ENCODE results near the gene SORBS1.

The SORBS1 gene

DNA sequence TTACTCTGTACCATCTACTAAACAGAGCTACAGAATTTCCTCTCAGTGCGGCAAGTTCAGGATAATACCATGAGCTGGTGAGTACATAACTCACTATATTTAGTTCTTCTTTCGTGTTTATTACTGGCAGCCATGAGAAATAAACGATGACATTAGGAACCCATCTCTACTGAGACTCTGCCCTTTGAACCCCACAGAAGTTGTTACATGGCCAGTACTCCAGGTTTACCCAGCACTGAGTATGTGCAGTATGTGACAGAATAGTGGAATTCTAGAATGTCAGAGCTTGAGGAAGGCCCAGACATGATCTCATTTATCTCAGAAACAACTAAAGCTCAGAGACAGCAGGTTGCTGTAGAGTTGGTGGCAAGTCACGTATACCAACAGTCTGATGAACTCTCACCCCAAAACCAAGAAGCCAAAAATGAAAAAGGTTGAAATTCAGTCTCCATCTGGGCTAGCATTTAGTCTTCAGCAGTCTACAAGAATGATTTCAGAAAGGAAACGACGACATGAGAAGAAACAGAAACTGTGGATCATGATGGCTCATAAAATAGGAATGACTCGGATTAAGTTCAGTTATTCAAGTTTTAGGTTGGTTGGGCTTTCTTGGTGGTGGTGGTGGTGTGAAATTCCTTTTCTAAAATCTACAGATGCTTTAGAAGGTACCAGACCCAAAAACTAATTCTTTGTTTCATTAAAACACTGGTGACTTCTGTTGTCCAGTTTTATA lies 78.5 kb downstream of the SORBS1 start:
- no peak for TF ChIP-seq ZFX (IDR thresholded peaks at IDR 0.05)
- TF ChIP-seq, protein P1, sequence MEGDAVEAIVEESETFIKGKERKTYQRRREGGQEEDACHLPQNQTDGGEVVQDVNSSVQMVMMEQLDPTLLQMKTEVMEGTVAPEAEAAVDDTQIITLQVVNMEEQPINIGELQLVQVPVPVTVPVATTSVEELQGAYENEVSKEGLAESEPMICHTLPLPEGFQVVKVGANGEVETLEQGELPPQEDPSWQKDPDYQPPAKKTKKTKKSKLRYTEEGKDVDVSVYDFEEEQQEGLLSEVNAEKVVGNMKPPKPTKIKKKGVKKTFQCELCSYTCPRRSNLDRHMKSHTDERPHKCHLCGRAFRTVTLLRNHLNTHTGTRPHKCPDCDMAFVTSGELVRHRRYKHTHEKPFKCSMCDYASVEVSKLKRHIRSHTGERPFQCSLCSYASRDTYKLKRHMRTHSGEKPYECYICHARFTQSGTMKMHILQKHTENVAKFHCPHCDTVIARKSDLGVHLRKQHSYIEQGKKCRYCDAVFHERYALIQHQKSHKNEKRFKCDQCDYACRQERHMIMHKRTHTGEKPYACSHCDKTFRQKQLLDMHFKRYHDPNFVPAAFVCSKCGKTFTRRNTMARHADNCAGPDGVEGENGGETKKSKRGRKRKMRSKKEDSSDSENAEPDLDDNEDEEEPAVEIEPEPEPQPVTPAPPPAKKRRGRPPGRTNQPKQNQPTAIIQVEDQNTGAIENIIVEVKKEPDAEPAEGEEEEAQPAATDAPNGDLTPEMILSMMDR (conservative IDR thresholded peaks at IDR 0.05), result no peak
- no peak overlapping the region for H3K27ac ChIP-seq

- no peak overlapping the region for H3K27ac ChIP-seq
- TF ChIP-seq, protein P1 (conservative IDR thresholded peaks at IDR 0.05), result no peak
- TF ChIP-seq ZFX (IDR thresholded peaks at IDR 0.05), result no peak
Observed at GRCh38 chr10:95480901-95481491, 80.2 kb downstream of the SORBS1 start.

DNA sequence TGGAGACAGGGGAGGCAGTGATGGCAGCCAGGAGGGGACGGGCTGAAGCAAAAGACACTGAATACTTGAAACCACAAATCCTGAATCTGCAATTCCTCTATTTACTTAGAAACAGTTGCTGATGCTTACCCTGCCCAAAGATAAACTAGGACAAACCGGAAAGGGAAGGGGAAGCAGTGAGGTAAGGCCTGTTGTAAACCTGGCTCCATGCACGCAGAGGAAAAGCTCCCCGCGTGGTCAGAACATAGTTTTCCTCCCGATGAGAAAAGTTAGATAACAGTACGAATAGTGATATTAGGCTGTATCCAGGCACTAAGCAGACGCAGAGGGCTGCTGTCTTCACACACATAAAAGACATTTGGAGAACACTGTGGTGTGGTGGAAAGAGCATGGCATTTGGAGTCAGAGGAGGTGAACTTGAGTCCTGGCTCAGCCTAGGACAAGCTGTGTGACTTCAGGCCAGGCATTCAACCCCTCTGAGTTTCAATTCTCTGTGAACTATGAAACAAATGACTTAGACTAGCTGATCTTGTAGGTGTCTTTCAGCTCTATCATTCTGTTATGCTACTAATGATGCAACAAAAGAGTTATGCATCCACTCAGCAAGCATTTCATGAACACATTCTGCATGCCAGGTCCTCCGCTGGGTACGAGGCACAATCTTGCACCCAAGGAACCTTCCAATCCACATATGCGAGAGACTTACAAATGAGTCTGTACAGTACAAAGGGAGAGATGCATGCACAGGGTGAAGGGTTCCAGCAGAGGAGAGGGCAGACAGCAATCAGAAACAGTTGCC lies 80.9 kb downstream of the SORBS1 start:
- no peak overlapping the region for H3K27ac ChIP-seq
- no peak for TF ChIP-seq ZFX (IDR thresholded peaks at IDR 0.05)
- TF ChIP-seq, protein P1 (conservative IDR thresholded peaks at IDR 0.05), result no peak

- no peak overlapping the region for H3K27ac ChIP-seq
- TF ChIP-seq, protein P1 (conservative IDR thresholded peaks at IDR 0.05), result no peak
- no peak for TF ChIP-seq ZFX (IDR thresholded peaks at IDR 0.05)
Observed at GRCh38 chr10:95478935-95479334, 82.2 kb downstream of the SORBS1 start.

GRCh38 chr10:95478185-95478584 lies 83.0 kb downstream of the SORBS1 start:
- TF ChIP-seq, protein P1 (conservative IDR thresholded peaks at IDR 0.05), result no peak
- no peak for TF ChIP-seq ZFX (IDR thresholded peaks at IDR 0.05)
- no peak overlapping the region for H3K27ac ChIP-seq

DNA sequence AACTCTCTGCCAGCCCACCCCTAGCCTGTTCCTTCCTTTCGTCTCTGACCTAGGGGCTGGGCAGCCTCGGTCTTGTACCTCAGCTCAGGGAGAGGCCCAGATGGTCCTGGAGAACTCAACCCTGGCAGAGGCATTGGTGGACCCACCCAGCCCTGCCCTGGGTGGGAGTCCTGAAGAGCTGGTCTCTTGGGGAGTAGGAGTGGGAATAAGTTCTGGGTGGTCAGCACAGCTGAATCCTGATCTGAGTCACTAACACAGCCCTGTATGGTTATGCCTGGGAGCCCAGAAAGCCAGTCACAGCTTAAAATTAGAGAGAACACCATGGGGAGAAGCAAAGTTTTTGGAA lies 84.0 kb downstream of the SORBS1 start:
- no peak overlapping the region for H3K27ac ChIP-seq
- TF ChIP-seq, protein P1 (conservative IDR thresholded peaks at IDR 0.05), result no peak
- TF ChIP-seq ZFX (IDR thresholded peaks at IDR 0.05), result no peak

All from C4-2B (cell line).